ENCODE measurements around the gene NBEA.

DNA sequence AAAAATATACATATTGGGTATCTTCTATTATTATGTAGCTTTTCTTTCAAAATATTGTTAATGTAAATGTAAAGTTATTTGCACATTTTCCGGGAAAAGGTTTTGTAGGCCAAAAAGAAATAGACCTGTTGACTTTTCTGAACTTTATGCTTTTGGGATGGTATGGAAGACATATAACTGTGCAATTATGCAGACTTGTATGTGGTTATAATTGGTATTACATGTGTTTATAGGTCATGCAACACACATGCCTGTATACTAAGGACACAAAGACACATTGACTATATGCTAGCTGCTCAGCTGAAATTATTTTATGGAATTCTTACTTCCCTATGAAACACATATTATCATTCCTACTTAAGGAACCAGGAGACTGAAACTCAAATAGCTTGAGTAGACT lies 2.3 kb upstream of the NBEA start:
- TF ChIP-seq, protein P1, sequence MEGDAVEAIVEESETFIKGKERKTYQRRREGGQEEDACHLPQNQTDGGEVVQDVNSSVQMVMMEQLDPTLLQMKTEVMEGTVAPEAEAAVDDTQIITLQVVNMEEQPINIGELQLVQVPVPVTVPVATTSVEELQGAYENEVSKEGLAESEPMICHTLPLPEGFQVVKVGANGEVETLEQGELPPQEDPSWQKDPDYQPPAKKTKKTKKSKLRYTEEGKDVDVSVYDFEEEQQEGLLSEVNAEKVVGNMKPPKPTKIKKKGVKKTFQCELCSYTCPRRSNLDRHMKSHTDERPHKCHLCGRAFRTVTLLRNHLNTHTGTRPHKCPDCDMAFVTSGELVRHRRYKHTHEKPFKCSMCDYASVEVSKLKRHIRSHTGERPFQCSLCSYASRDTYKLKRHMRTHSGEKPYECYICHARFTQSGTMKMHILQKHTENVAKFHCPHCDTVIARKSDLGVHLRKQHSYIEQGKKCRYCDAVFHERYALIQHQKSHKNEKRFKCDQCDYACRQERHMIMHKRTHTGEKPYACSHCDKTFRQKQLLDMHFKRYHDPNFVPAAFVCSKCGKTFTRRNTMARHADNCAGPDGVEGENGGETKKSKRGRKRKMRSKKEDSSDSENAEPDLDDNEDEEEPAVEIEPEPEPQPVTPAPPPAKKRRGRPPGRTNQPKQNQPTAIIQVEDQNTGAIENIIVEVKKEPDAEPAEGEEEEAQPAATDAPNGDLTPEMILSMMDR (IDR thresholded peaks at IDR 0.05), result no peak
- TF ChIP-seq POLR2A (IDR thresholded peaks at IDR 0.05), result no peak

Data from thyroid gland (tissue), 4 donors.